Endothelial cell of umbilical vein (primary cell): ENCODE data around the gene NIPSNAP2. TPM values are rescaled to one million over a fixed set of nuclear protein-coding genes. Genes with fewer than 3 reads are reported as not detected.

ENCODE experiments used
- BruUV-seq: library from RNA; stranded (reverse); fragments of 400-500 nt; replicated peaks from 2 replicates; lab custom pipeline; 2021; lab: Mats Ljungman, UMichigan
- CTCF ChIA-PET: fragments of 300-600, 350-600 bp; sonication (Branson Sonifier 250); formaldehyde crosslinking; loops from one replicate; lab custom pipeline; 2021; ENCODE audit warnings: antibody characterized with exemption, inconsistent platforms; lab: Charles Lee
- POLR2A ChIA-PET: fragments of 300-600, 350-600 bp; sonication (Branson Sonifier 250); formaldehyde crosslinking; loops from one replicate; lab custom pipeline; 2021; ENCODE audit warnings: antibody characterized with exemption, inconsistent platforms; lab: Charles Lee
- DNase-seq: peaks from one replicate; pipeline ENCODE4 v3.0.0-alpha.2; 2011; ENCODE audit warnings: low read depth, low spot score
- FAIRE-seq: peaks from 2 replicates; lab custom pipeline; 2011; peaks lifted over from hg19 to GRCh38; lab: Jason Lieb, UNC
- H2AFZ ChIP-seq: 2 replicates; pipeline ENCODE4 v1.6.0; 2012; ENCODE audit warnings: low read depth, low read length, control low read depth, inconsistent platforms
- H3K27ac ChIP-seq: 2 replicates; pipeline ENCODE4 v1.5.1; 2011; ENCODE audit warnings: low read depth, mild to moderate bottlenecking, control low read depth, low read length, moderate library complexity; ENCODE audit not compliant: insufficient read depth
- H3K27me3 ChIP-seq, 2 experiments: 2 replicates each; pipeline versions ENCODE4 v1.6.0 to v1.6.1; 2011; ENCODE audit warnings: low read length in 2 of 2, mixed read lengths in 1 of 2; ENCODE audit not compliant: control insufficient read depth in 2 of 2, insufficient read depth in 2 of 2
- H3K36me3 ChIP-seq, 2 experiments: 2 replicates in 1 of 2; 3 replicates in 1 of 2; pipeline ENCODE4 v1.5.1; 2011; ENCODE audit warnings: low read length in 2 of 2, mild to moderate bottlenecking in 1 of 2, moderate library complexity in 1 of 2; ENCODE audit not compliant: control insufficient read depth in 2 of 2, insufficient read depth in 2 of 2; ENCODE audit errors: extremely low read depth in 1 of 2
- H3K4me1 ChIP-seq: 3 replicates; pipeline ENCODE4 v1.5.1; 2011; ENCODE audit warnings: mild to moderate bottlenecking, low read length; ENCODE audit not compliant: control insufficient read depth, insufficient read depth; ENCODE audit errors: extremely low read depth
- H3K4me2 ChIP-seq: 2 replicates; pipeline ENCODE4 v1.6.1; 2011; ENCODE audit warnings: low read length, control low read depth, mixed read lengths; ENCODE audit not compliant: insufficient read depth
- H3K4me3 ChIP-seq, 3 experiments: fragments of 200-600 bp in 1 of 3; sonication (generic), shearing (Covaris generic) in 1 of 3; replicated peaks in 1 of 3; 2 replicates each; pipeline ENCODE4 v1.5.1; 2011 to 2016; ENCODE audit warnings: control low read depth in 3 of 3, low read length in 3 of 3, mild to moderate bottlenecking in 2 of 3, inconsistent platforms in 1 of 3, low read depth in 1 of 3, moderate library complexity in 1 of 3; ENCODE audit not compliant: insufficient read depth in 1 of 3
- H3K79me2 ChIP-seq: 2 replicates; pipeline ENCODE4 v1.6.0; 2012; ENCODE audit warnings: low read length, inconsistent platforms; ENCODE audit not compliant: control insufficient read depth, insufficient read depth
- H3K9ac ChIP-seq: replicated peaks from 2 replicates; pipeline ENCODE3; 2011; ENCODE audit warnings: low read length, control low read depth; ENCODE audit not compliant: insufficient read depth; ENCODE audit errors: extremely low read depth
- H3K9me1 ChIP-seq: replicated peaks from 3 replicates; pipeline ENCODE4 v1.6.0; 2011; ENCODE audit warnings: mild to moderate bottlenecking, low read length; ENCODE audit not compliant: control insufficient read depth, insufficient read depth; ENCODE audit errors: extremely low read depth
- H3K9me3 ChIP-seq: replicated peaks from 2 replicates; pipeline ENCODE4 v1.5.1; 2012; ENCODE audit warnings: low read length, inconsistent platforms; ENCODE audit not compliant: control insufficient read depth, insufficient read depth
- H4K20me1 ChIP-seq: replicated peaks from 2 replicates; pipeline ENCODE3; 2011; ENCODE audit warnings: mild to moderate bottlenecking, low read length; ENCODE audit not compliant: control insufficient read depth, insufficient read depth; ENCODE audit errors: extremely low read depth
- EZH2 ChIP-seq: IDR thresholded peaks from 2 replicates; pipeline ENCODE4 v1.6.1; 2012; ENCODE audit warnings: borderline replicate concordance, low read depth, mild to moderate bottlenecking, moderate library complexity, low read length, inconsistent platforms; ENCODE audit not compliant: severe bottlenecking
- FOS ChIP-seq: IDR thresholded peaks from 2 replicates; pipeline ENCODE4 v1.6.1; 2011; ENCODE audit warnings: mild to moderate bottlenecking, low read length, moderate library complexity, borderline replicate concordance; ENCODE audit not compliant: insufficient read depth
- GATA2 ChIP-seq: IDR thresholded peaks from 2 replicates; pipeline ENCODE4 v1.7.0; 2011; ENCODE audit warnings: low read depth, mild to moderate bottlenecking, moderate library complexity, mixed read lengths, low read length; ENCODE audit not compliant: insufficient read length, insufficient read depth
- JUN ChIP-seq: IDR thresholded peaks from 2 replicates; pipeline ENCODE4 v1.6.1; 2011; ENCODE audit warnings: borderline replicate concordance, low read depth; ENCODE audit not compliant: insufficient read length, insufficient read depth
- MAX ChIP-seq: IDR thresholded peaks from 2 replicates; pipeline ENCODE4 v1.6.1; 2011; ENCODE audit not compliant: insufficient read depth, insufficient read length
- MYC ChIP-seq: IDR thresholded peaks from one replicate; pipeline ENCODE4 v1.6.1; 2011; ENCODE audit warnings: mild to moderate bottlenecking, low read depth, low read length
- POLR2A ChIP-seq: IDR thresholded peaks from 2 replicates; pipeline ENCODE4 v1.6.1; 2012; ENCODE audit warnings: low read depth, mild to moderate bottlenecking, control low read depth, low read length
- POLR2AphosphoS5 ChIP-seq: IDR thresholded peaks from 2 replicates; pipeline ENCODE4 v1.6.1; 2012; ENCODE audit warnings: low read depth, mild to moderate bottlenecking, control low read depth, low read length, moderate library complexity; ENCODE audit not compliant: insufficient read depth
- dilution Hi-C: fragments of 300-500 bp; cut with MboI; formaldehyde crosslinking; loops from one replicate; pipeline ENCODE4 v1.15.0; 2019; ENCODE audit warnings: low sequenced_read_pairs; ENCODE audit not compliant: extremely low pct_ligation_motif_present
- intact Hi-C: fragments of 100-400 bp; cut with micrococcal nuclease; formaldehyde crosslinking; loops from one replicate; pipeline ENCODE4 v1.10.0; 2022
- polyA plus RNA-seq, 4 experiments: library from polyadenylated mRNA; depleted of rRNA in 3 of 4; stranded (reverse) in 3 of 4; unstranded in 1 of 4; fragments of >200 nt; gene quantifications; 2 replicates each; pipeline versions ENCODE4 v1.2.1 to v1.2.3, GENCODE V29; 2011 to 2012; ENCODE audit warnings: missing spikeins in 1 of 4
- total RNA-seq: library from RNA; stranded (reverse); gene quantifications from 2 replicates; pipeline ENCODE4 v1.2.3, GENCODE V29; 2021
- TF ChIP-seq, protein P1 (sequence below), 2 donors: IDR thresholded peaks; 1 replicate in 1 of 2; 2 replicates in 1 of 2; pipeline ENCODE4 v1.5.1; 2011; ENCODE audit warnings: low read length in 2 of 2, mild to moderate bottlenecking in 2 of 2, moderate library complexity in 2 of 2, control low read depth in 1 of 2, inconsistent platforms in 1 of 2, low read depth in 1 of 2; ENCODE audit not compliant: insufficient read depth in 1 of 2; ENCODE audit errors: extremely low read depth in 1 of 2

NIPSNAP2 gene
- total and polyA plus RNA-seq, 2 donors (not counting 3 experiments of a cell fraction or from before 2014, with no cell fraction given), result 29.7 to 50.5 TPM

- no peak for FAIRE-seq
- BruUV-seq, result no TSS peak
- POLR2A ChIA-PET, result no interaction called here
- H3K27me3 ChIP-seq, result no peaks in the 10 kb centered on the region
- CTCF ChIA-PET, result interaction anchor here (1.3 kb wide), 1 partner anchor 45 kb away, joined by 5 read pairs; no protein-coding TSS in a partner anchor
- H2AFZ ChIP-seq, result no peak overlapping the region
- no peak overlapping the region for H3K27ac ChIP-seq
- no peaks in the 10 kb centered on the region for H3K9me1 ChIP-seq
- dilution Hi-C loops, result no loop called here
- peaks cover 5% of the 10 kb centered on the region for H3K4me1 ChIP-seq
- H3K9me3 ChIP-seq, result no peaks in the 10 kb centered on the region
- peaks cover 0 to 3% of the 10 kb centered on the region in 2 experiments for H3K36me3 ChIP-seq
- H3K79me2 ChIP-seq, result no peaks in the 10 kb centered on the region
- H3K4me3 ChIP-seq, result no peak overlapping the region
- intact Hi-C loops, result no loop called here
- DNase-seq, result no peak
- no peak for TF ChIP-seq EZH2
- TF ChIP-seq JUN, result no peak
- H3K9ac ChIP-seq, result no peak overlapping the region
- H4K20me1 ChIP-seq, result no peaks in the 10 kb centered on the region
- no peak overlapping the region for H3K4me2 ChIP-seq
Observed at GRCh38 chr7:56028942-56029630, 64.7 kb downstream of the NIPSNAP2 start.

- H3K79me2 ChIP-seq, result no peaks in the 10 kb centered on the region
- H2AFZ ChIP-seq, result no peak overlapping the region
- dilution Hi-C loops, result no loop called here
- H3K27ac ChIP-seq, result no peak overlapping the region
- BruUV-seq, result no TSS peak
- H3K4me3 ChIP-seq, result no peak overlapping the region
- no peak overlapping the region for H3K4me2 ChIP-seq
- no peak for TF ChIP-seq GATA2
- TF ChIP-seq, protein P1, sequence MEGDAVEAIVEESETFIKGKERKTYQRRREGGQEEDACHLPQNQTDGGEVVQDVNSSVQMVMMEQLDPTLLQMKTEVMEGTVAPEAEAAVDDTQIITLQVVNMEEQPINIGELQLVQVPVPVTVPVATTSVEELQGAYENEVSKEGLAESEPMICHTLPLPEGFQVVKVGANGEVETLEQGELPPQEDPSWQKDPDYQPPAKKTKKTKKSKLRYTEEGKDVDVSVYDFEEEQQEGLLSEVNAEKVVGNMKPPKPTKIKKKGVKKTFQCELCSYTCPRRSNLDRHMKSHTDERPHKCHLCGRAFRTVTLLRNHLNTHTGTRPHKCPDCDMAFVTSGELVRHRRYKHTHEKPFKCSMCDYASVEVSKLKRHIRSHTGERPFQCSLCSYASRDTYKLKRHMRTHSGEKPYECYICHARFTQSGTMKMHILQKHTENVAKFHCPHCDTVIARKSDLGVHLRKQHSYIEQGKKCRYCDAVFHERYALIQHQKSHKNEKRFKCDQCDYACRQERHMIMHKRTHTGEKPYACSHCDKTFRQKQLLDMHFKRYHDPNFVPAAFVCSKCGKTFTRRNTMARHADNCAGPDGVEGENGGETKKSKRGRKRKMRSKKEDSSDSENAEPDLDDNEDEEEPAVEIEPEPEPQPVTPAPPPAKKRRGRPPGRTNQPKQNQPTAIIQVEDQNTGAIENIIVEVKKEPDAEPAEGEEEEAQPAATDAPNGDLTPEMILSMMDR (IDR thresholded peaks at IDR 0.05; ENCODE audit: extremely low read depth in 1 of 2, insufficient read depth in 1 of 2, low read depth in 1 of 2, low read length in 2 of 2), result no peak
- TF ChIP-seq POLR2AphosphoS5, result no peak
- TF ChIP-seq POLR2A, result no peak
- no peak for TF ChIP-seq MAX
- TF ChIP-seq MYC, result no peak
- TF ChIP-seq FOS, result no peak
- TF ChIP-seq EZH2, result no peak
- TF ChIP-seq JUN, result no peak
- H3K36me3 ChIP-seq, result peaks cover 0 to 3% of the 10 kb centered on the region in 2 experiments
- H4K20me1 ChIP-seq, result no peaks in the 10 kb centered on the region
- H3K4me1 ChIP-seq, result peaks cover 5% of the 10 kb centered on the region
- H3K27me3 ChIP-seq, result no peaks in the 10 kb centered on the region
- H3K9me1 ChIP-seq, result no peaks in the 10 kb centered on the region
- DNase-seq (no peak), FAIRE-seq (no peak)
- H3K9ac ChIP-seq, result no peak overlapping the region
- POLR2A ChIA-PET, result interaction anchor here (0.7 kb wide), 1 partner anchor 15 kb away, joined by 3 read pairs; no protein-coding TSS in a partner anchor
- CTCF ChIA-PET, result no interaction called here
- no peaks in the 10 kb centered on the region for H3K9me3 ChIP-seq
- intact Hi-C loops, result no loop called here
Observed at GRCh38 chr7:56030340-56030739, 66.0 kb downstream of the NIPSNAP2 start.
